Measurements from ENCODE around the gene EPS15.

EPS15 gene

GRCh38 chr1:51359879-51360278, 159.2 kb downstream of the EPS15 start:
- no peak overlapping the region for H3K4me3 ChIP-seq (ENCODE audit: low read depth, low read length)
- TF ChIP-seq CTCF (IDR thresholded peaks at IDR 0.05; ENCODE audit: low read depth, low read length), result no peak

DNA sequence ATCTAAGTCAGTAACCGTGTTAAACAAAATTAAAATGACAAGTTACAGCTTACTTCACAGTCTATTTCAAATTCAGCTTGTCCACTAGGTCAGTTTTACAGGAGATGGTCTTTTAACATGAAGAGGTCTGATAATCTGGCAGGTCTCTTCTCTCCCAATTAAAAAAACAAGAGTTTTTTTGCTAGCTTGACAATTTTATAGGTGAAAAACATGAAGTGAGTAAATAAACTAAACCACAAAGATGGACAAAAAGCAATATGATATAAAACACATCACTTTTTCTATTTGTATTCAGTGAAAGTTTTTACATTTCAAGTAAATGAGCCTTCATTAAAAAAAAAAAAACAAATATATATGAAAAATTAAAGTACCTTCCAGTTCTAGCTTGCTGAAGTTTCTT, 163.7 kb downstream of the EPS15 start:
- no peak for TF ChIP-seq CTCF (IDR thresholded peaks at IDR 0.05; ENCODE audit: low read depth, low read length)

GRCh38 chr1:51354416-51354815, 164.7 kb downstream of the EPS15 start:
- no peak for TF ChIP-seq CTCF (IDR thresholded peaks at IDR 0.05; ENCODE audit: low read depth, low read length)
- H3K4me3 ChIP-seq (ENCODE audit: low read depth, low read length), result no peak overlapping the region

More for the DNA sequence above, 163.7 kb downstream of the EPS15 start:
- H3K4me3 ChIP-seq (ENCODE audit: low read depth, low read length), result no peak overlapping the region

DNA sequence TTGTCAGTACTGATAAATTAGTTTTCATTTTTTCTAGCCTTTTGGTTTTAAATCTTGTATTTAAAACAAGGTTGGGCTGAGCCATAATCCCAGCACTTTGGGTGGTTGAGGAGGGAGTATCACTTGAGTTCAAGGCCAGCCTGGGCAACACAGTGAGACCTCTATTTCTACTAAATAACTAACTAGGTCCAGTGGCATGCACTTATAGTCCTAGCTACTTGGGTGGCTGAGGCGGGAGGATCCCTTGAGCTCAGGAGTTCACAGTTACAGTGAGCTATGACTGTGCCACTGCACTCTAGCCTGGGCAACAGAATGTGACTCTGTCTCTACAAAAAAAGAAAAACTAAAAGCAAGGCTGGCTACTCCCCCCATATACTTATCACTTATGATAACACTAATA, 167.2 kb downstream of the EPS15 start:
- TF ChIP-seq CTCF (IDR thresholded peaks at IDR 0.05; ENCODE audit: low read depth, low read length), result no peak

DNA sequence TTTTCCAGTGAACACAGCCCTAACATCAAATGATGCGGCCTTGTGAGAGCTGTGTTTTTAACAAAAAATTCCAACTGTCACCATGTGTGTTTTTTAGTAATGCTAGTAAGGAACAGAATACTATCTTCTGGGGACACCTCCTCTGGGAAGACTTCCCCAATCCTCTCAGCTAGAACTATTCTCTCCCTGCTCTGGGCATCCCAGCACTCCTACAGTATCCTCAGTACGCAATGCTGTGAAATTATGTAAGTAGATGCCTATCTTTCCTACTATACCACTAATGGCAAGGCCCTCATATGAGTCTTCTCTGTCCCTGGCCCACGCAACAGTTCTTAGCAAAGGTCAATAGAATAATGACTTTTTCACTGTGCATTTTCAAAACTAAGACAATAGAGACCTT, 169.2 kb downstream of the EPS15 start:
- TF ChIP-seq CTCF (IDR thresholded peaks at IDR 0.05; ENCODE audit: low read depth, low read length), result no peak
- H3K4me3 ChIP-seq (ENCODE audit: low read depth, low read length), result no peak overlapping the region

More for the DNA sequence above, 167.2 kb downstream of the EPS15 start:
- H3K4me3 ChIP-seq (ENCODE audit: low read depth, low read length), result no peak overlapping the region

- no peak overlapping the region for H3K4me3 ChIP-seq (ENCODE audit: low read depth, low read length)
- TF ChIP-seq CTCF (IDR thresholded peaks at IDR 0.05; ENCODE audit: low read depth, low read length), result no peak
Observed at GRCh38 chr1:51348147-51348527, 170.9 kb downstream of the EPS15 start.

DNA sequence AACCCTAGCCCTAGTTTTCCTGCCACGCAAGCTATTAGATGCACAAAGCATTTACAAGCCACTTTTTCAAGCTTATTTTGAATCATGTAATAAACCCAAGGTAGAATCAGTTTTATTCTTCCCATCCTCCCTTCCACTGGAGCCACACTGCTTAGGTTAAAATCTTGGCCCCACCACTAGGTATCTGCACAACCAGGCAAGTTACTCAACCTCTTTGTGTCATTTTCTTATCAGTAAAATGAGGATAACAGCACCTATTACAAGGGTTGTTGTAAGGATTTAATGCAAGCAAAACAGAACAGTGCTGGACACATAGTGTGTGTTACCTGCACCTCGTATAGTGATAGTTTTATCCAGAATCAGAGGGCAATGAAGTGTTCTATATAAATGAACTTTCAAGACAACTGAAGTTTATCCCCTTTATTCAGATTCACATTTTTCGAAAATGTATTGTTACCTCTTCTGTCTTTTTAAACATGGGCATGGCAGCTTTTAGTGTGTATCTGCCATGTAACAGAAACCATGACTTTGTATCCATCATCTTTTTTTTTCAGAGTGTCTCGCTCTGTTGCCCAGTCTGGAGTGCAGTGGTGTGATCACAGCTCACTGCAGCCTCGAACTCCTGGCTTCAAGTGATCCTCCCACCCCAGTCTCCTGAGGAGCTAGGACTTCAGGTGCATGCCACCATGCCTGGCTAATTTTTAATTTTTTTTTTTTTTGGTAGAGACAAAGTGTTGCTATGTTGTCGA, 171.5 kb downstream of the EPS15 start:
- no peak for TF ChIP-seq CTCF (IDR thresholded peaks at IDR 0.05; ENCODE audit: low read depth, low read length)
- H3K4me3 ChIP-seq (ENCODE audit: low read depth, low read length), result no peak overlapping the region
